Measurements from ENCODE around the gene APOL1. TPM values are rescaled to one million over a fixed set of nuclear protein-coding genes. Genes with fewer than 3 reads are reported as not detected.
A peak's percentile ranks its signal among the peaks of the same experiment; 100 is the strongest.
"Not testable (repeated sequence)": the region's sequence is repeated elsewhere in the genome, so short reads cannot be mapped to it uniquely, and the experiment has no call there.

APOL1 gene
- total RNA-seq, 2 donors from 2014 or later = 39.9 to 69.3 TPM

DNA sequence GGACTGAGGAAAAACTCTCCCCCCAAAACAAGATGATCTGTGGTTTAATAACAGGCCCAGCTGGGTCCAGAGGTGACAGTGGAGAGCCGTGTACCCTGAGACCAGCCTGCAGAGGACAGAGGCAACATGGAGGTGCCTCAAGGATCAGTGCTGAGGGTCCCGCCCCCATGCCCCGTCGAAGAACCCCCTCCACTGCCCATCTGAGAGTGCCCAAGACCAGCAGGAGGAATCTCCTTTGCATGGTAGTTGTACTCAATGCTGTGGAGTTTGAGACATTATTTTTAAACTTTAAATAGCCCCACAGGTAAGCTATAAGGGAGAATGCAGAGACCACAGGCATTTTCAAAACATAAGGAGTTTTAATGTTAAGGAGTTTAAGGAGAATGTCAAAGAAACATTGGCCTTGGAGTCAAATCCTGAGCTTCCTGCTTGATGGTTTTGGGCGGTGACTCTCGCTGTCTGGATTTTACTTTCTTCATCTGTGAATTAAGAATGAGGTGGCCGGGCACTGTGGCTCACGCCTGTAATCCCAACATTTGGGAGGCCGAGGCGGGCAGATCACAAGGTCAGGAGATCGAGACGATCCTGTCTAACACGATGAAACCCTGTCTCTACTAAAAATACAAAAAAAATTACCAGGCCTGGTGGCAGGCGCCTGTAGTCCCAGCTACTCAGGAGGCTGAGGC, 6.8 kb downstream of the APOL1 start:
- intact Hi-C loops (cut with DNase I) = no loop called here
- no peak for DNase-seq (ENCODE audit: low spot score)

DNA sequence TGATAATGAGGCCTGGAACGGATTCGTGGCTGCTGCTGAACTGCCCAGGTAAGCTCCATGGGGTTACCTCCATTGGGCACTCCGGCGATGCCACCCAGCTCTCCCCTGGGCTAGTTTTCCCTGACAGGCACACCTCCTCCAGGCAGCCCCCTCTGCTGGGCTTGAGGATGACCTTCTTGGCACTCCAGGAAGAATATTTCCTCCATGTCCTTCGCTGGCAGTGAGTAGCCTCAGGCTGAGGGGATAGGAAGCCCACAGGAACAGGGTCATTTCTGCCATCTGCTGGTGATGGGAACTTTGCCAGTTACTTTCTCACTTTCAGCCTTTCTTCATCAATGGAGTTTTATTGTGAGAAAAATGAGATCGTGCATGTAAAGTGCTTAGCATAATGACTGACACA, 8.7 kb downstream of the APOL1 start:
- intact Hi-C loops (cut with DNase I) = not testable (repeated sequence)
- peak; percentile 44 for DNase-seq (ENCODE audit: low spot score)

DNA sequence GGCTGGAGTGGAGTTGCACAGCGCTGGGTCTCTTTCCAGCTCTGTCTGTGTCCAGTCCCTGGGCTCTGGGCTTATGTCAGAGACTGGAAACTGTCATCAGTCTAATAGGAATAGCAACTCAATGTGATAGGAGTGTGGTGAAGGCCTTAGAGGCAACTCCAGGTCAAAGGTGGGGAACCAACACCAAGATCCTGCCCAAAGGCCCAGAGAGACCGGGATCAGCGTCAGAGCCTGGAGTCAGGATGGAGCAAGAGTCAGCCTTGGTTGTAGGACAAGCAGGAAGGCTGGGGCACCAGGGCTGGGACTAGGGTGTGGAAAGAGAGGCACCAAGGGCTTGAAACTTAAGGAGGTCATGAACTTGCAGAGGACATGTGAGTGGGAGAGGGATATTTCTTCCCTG, 9.4 kb downstream of the APOL1 start:
- peak; percentile 72 for DNase-seq (ENCODE audit: low spot score)
- intact Hi-C loops (cut with DNase I) = not testable (repeated sequence)

DNA sequence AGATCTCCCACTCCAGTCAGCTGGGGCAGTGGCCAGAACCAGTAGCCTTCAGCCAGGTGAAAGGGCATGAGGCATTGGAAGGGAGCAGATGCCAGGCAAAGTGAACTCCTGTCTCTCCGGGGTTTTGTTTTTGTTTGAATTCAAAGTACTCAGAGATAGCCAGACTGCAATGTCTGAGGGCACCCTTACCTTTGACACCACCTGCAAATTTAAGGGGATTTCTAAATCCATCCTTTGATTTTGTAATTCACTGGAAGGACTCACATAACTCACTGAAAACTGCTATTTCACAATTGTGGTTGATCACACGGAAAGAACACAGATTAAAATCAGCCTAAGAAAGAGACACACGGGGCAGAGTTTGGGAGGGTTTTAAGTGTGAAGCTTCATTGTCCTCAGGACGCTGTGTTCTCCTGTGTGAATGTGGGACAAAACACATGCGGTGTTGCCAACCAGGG, 10.3 kb downstream of the APOL1 start:
- intact Hi-C loops (cut with DNase I); DNase-seq (ENCODE audit: low spot score): not testable (repeated sequence)

DNA sequence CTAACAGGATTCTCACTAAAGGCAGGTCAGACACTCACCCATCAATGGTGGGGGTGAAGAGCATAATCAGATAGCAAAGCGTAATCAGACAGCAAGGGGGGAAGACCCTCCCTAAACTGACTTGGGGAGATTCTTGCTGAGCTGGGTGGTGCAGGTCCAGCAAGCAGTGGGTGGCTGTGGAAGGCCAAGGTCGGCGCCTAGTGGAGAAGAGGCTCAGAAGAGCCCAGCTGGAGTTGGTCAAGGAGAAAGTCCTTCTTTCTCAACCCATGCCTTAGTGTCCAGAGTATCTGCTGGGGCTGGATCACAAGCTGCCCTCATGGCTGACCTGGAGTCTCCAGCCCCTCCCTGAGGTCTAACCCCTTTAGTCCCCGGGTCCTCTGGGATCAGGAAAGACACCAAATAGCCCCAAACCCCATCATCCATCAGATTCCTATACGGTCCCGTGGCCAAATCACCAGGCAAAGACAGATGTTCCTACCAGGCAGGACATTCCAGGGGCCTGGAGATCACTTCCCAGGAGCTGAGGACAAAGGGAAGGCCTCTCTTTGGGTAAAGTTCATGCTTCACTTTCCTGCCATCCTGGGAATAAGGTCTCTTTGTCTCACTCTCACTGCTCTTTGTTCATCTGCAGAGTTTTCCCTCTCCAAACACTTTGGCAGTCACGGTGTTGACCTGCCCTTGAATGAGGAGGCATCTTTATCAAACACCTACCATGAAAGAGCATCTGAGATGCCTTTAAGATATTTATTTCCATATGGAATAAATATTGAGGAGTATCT, 11.1 kb downstream of the APOL1 start:
- intact Hi-C loops (cut with DNase I) = not testable (repeated sequence)
- DNase-seq (ENCODE audit: low spot score) = peak; percentile 69

DNA sequence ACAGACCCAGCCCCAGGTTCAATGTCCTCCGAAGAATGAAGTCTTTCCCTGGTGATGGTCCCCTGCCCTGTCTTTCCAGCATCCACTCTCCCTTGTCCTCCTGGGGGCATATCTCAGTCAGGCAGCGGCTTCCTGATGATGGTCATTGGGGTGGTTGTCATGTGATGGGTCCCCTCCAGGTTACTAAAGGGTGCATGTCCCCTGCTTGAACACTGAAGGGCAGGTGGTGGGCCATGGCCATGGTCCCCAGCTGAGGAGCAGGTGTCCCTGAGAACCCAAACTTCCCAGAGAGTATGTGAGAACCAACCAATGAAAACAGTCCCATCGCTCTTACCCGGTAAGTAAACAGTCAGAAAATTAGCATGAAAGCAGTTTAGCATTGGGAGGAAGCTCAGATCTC, 14.1 kb downstream of the APOL1 start:
- intact Hi-C loops (cut with DNase I) = no loop called here
- peak; percentile 57 for DNase-seq (ENCODE audit: low spot score)

DNA sequence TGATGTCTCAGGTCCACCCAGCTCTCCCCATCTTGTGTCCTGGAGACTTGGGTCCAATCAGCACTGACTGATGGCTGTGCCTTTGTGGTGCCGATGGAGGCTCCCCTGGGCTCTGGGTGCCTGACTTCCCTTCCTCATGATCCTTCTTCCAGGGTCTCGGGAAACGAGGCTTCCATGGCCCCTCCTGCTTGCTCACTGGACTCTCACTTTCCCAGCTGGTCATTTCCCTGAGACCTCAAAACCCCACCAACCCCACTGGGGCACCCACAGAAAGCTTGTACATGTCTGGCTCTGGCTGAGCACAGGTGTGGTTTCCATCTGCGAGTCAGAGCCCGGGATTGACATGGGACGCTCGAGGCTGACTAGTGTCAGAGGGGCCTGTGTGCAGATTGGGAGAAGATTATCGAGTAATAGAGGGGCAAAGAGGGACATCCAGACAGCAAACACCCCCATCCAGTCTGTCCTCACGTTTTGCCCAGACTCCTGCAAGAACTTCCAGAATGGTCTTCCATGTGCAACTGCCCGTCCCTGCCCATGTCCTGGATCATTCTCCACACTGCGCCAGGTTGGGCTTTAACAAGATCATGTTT, 15.1 kb downstream of the APOL1 start:
- DNase-seq (ENCODE audit: low spot score) = peak; percentile 74
- intact Hi-C loops (cut with DNase I) = no loop called here

DNA sequence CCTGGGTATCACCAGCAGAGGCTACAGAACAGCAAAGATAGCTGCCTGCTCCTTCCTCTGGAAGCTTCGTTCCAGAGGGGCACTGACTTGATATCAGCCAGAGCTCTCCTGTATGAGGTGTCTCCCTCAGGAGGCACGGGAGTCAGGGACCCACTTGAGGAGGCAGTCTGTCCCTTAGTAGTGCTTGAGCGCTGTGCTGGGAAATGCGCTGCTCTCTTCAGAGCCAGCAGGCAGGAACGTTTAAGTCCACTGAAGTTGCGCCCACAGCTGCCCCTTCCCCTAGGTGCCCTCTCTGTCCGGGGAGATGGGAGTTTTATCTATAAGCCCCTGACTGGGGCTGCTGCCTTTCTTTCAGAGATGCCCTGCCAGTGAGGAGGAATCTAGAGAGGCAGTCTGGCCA, 18.3 kb downstream of the APOL1 start:
- DNase-seq (ENCODE audit: low spot score) = peak; percentile 45
- intact Hi-C loops (cut with DNase I) = loop anchor here (5.0 to 10.0 kb wide), 2 partner anchors 74 to 76 kb away; no protein-coding TSS in a partner anchor

DNA sequence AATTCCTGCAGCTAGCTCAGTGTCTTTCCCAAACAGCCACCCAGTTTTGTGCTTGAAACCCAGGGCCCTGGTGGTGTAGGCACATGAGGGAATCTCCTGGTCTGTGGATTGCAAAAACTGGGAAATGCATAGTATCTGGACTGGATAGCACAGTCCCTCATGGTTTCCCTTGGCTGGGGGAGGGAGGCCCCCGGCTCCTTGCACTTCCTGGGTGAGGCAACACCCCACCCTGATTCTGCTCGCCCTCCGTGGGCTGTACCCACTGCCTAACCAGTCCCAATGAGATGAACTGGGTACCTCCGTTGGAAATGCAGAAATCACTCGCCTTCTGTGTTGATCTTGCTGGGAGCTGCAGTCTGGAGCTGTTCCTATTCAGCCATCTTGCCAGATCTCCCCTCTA, 19.0 kb downstream of the APOL1 start:
- intact Hi-C loops (cut with DNase I) = loop anchor here (5.0 to 10.0 kb wide), 2 partner anchors 75 to 77 kb away; no protein-coding TSS in a partner anchor
- DNase-seq (ENCODE audit: low spot score) = not testable (repeated sequence)

DNA sequence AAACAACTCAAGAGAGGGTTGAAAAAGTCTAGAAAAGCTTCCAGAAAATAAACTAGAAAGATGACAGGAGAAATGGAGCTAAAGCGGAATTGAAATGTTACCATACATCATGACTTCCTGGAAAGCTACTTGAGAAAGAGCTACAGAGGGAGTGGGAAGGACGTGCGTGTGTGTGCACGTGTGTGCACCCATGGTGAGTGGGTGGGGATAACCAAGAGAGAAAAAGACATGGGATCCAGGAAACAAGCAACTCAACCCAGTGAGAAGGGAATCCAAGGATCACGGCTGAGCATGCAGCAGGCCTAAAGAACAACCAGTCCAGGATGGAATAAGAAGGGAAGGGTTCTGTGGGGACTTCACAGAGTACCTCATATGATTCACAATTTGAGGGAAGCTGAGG, 21.6 kb downstream of the APOL1 start:
- intact Hi-C loops (cut with DNase I) = loop anchor here (5.0 to 10.0 kb wide), 2 partner anchors 77 to 80 kb away; no protein-coding TSS in a partner anchor
- no peak for DNase-seq (ENCODE audit: low spot score)

DNA sequence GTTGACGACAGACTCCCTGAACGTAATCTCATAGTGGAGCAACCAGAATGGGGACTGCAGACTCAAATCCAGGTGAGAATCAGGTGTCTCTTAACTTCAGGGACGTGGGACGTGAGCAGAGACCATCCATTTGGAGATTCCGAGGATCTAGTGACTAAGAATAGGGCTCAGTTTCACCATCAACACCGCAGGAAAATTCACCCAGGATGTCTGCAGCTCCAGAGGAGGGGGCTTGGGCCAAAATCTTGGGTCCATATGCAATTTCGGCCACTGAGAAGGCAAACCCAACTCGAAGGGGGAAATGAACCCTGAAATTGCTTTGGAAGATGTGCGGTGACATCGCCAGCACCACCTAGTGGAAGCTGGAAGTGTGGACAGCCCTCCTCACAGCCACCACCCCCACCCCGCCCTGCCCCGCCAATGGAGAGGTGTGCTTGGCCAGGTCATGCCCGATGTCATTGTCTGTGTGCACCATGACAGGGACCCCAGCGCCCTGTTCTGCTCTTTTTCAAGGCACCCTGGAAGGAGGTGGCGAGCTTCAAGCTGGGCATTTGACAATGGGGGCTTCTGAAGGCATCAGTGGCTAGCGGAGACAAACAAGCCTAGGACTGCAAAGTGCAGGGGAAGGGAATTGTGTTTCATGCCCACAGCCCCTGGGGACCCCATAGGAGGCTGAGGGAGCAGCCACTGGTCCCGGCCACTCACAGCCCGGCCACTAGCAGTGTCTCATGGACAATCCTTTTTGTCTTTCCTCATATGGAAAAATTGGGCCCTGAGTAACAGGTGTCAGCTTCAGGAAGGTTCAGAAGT, 24.8 kb downstream of the APOL1 start:
- DNase-seq (ENCODE audit: low spot score) = peak; percentile 82
- intact Hi-C loops (cut with DNase I) = loop anchor here in 1 of 2 donors (10.0 kb wide), 1 partner anchor 83 kb away; no protein-coding TSS in a partner anchor

DNA sequence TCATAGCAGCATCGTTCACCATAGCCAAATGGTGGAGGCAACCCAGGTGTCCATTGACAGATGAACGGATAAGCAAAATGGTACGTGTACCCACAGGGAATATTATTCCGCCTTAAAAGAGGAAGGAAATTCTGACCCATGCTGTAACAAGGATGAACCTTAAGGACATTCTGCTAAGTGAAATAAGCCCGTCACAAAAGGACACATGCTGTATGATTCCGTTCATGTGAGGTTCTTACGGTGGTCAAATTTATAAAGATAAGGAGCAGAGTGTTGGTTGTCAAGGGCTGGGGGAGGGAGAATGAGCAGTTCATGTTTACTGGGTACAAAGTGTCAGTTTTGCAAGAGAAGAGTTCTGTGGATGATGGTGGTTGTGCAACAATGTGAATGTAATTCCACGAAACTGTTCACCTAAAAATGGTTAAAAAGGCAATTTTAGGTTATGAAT, 26.3 kb downstream of the APOL1 start:
- intact Hi-C loops (cut with DNase I) = loop anchor here in 1 of 2 donors (10.0 kb wide), 1 partner anchor 84 kb away; no protein-coding TSS in a partner anchor
- peak; percentile 4 for DNase-seq (ENCODE audit: low spot score)

DNA sequence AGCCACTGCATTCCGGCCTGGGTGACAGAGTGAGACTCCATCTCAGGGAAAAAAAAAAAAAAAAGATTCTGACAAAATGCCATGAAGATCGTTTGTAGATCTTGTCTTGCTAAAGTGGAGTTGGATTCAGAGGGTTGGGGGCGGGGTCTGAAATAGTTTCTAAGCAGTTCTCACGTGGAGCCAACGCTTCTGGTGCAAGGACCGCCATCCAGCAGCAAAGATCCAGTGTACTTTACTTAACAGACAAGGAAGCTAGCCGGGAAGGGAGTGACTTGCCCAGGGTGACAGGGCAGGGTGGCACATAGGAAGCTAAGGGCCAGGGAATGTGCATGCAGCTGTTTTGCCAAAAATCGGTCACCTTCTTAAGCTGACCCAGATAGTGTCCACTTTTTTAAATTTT, 27.4 kb downstream of the APOL1 start:
- peak; percentile 59 for DNase-seq (ENCODE audit: low spot score)
- intact Hi-C loops (cut with DNase I) = no loop called here

DNA sequence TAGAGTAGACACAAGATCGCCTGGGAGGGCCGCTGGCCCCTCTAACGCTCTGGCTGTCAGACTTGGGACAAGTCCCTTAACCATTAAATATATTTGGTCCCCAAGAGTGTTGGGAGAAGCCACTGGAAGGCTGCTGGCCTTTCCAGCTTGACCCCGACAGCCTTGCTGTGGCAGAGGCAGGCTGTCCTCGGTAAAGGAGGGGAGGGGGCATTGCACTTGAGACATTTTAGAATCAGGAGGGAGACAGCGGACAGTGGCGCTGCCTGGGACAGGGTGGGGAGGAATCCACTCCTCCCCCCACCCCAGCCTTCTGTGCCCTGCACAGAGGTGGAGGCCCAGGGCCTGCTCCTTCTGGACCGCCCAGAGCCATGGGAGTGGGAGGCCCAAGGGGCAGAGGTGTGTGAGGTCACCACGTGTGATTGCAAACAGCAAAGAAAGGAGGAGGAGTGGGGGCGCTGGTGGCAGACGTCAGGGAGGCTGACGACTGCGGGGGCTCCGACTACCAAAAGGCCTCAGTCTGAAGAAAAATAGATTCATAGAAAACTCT, 28.9 kb downstream of the APOL1 start:
- intact Hi-C loops (cut with DNase I) = no loop called here
- DNase-seq (ENCODE audit: low spot score) = peak; percentile 46

DNA sequence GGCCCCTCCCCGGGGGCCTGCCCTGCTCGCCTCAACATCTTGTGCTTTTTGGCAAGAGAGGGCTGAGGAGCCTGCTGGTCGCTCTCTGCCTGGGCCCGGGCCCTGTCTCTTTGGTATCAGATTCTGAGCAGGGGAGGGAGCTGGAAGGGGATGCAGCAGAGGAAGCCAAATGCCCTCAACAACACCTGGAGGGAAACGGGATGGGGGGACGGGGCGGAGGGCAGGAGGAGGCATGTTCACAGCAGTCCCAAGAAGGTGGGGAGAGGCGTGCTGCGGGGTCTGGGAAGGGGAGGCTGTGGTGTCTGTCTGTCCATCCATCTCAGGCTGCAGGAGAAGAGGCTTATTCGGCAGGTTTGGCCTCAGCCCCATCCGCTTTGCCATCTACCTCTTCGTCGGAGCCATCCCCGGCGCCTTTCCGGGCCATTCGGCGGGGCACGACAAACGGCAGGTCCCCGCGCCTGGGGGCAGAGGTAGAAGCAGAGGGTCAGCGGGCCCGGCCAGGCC, 29.4 kb downstream of the APOL1 start:
- DNase-seq (ENCODE audit: low spot score) = peak; percentile 82
- intact Hi-C loops (cut with DNase I) = no loop called here

DNA sequence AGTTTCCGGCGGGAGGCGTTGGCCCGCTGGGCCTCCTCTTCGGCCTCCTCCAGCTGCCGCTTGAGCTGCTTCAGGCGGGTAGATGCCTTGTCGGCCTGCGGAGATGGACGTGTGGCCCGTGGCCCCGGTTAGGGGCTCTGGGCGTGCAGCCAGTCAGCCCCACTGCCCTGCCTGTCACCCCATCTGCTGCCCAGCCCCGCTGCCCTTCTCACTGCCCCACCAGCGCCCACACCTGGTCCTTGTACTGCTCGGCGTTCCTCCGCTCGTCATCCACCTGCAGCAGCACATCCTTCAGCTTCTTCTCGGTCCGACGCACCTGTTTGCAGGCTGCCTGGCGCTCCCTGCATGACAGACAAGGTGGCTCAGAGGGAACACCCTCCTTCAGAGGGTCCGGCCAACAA, 31.2 kb downstream of the APOL1 start:
- DNase-seq (ENCODE audit: low spot score) = peak; percentile 77
- intact Hi-C loops (cut with DNase I) = no loop called here

DNA sequence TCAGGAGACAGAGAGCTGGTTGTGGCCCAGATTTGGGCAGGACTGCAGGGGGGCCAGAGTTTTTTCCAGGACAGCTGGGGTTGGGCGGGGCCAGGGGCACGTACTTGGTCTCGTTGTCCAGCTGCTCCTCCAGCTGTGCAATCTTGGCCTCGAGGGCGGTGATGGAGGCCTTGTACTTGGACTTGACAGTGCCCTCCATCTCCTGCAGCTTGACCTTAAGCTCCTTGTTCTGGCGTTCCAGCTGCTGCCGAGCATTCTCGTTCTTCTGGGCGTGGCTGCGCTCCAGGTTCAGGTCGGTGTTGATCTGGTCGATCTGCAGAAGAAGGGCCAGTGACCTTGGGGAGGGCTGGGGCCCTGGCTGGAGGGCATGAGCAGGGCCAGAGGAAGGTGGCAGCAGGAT, 32.1 kb downstream of the APOL1 start:
- intact Hi-C loops (cut with DNase I) = no loop called here
- DNase-seq (ENCODE audit: low spot score) = peak; percentile 74

DNA sequence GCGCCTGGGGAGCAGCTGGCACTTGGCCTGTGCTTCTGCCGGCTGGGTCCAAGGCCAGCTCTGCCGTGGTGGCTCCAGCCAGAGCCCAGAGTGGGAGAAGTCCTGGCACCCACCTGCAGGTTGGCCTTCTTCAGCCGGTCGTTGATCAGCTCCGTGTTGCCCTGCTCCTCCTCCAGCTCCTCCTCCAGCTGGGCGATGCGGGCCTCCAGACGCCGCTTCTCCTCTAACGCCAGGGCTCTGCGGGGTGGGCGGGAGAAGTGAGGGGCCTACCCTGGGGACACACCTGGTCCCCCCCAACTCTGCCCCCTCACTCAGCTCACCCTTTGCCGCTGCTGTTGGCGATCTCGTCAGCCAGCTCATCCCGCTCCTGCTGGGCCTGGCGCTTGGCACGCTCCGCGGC, 32.6 kb downstream of the APOL1 start:
- peak; percentile 75 for DNase-seq (ENCODE audit: low spot score)
- intact Hi-C loops (cut with DNase I) = no loop called here
